Raji (cell line): Measurements from ENCODE around the gene CCDC172.

Source experiments
- POLR2A ChIP-seq: IDR thresholded peaks from 2 replicates; pipeline ENCODE4 v1.6.1; 2011; ENCODE audit warnings: low read depth, low read length, control low read depth; ENCODE audit not compliant: insufficient read depth

Gene CCDC172

DNA sequence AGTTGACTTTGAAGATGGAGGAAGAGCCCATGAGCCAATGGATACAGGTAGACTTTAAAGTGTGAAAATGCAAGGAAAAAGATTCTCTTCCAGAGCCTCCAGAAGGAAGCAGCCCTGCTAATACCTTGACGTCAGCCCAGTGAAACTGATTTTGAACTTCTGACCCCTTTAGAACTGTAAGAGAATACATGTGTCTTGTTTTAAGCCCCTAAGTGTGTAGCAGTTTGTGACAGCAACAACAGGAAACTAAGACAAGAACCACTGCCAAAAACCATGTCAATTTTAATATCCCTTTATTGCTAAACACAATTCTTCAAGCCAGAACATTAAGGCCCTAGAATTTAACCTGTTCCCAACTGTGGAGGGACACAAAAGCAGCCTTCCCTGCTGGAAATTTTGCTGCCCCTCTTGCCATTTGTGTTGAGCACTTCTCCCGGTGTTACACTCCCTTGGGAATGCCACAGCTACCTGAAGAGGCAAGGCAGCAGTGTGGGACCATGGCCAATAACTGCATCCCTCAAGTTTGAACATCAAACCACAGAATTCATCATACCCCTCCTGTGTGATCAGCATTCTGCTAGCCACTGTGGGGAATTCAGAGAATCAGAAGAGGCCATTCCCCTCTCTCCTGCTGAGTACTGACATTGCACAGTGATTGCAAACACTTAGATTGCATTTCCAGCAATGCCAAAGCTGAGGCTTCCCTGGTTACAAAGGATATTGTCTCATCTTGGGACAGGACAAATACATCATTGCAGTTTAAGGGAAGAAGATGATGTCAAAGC, 12.3 kb upstream of the CCDC172 start:
- TF ChIP-seq POLR2A: no peak

DNA sequence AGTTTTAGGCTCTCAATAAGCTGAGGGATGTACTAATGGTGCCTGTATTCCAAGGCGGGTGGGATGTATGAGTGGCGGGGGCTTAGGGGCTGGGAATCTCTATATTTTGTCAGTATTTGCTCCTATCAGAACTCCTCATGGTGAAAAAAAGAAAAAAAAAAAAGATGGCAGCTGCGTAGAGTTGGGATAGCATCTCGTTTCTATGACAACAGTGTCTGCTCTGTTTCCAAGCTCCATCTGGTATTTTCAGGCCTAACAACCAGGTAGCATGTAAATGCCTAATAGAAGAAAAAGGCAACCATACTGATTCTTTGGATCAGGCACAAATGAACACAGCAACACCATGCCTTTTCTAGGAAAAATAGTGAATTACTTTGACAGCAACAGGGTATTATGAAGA, 11.7 kb upstream of the CCDC172 start:
- no peak for TF ChIP-seq POLR2A

DNA sequence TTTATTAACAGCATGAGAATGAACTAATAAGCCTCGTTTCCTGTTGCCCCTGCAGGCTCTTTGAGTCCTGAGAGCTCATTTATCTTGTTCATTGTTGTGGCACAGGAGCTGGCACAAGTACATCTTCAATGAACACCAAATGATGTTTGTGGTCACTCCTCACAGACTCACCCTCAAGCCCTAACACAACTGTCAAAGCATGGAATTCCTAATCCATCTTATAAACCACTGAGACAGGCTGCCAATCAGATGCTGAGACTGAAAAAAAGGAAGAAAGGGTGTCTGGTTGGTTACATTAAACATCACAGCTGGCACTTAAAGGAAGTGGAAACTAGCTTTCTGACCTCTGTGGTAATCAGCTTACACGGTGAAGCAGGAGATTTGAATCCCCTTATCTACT, 7.7 kb upstream of the CCDC172 start:
- TF ChIP-seq POLR2A: no peak

- no peak for TF ChIP-seq POLR2A
These were observed 845 bp downstream of the CCDC172 start for GRCh38 chr10:116324951-116325635.

GRCh38 chr10:116325987-116326386, 1.7 kb downstream of the CCDC172 start:
- no peak for TF ChIP-seq POLR2A

DNA sequence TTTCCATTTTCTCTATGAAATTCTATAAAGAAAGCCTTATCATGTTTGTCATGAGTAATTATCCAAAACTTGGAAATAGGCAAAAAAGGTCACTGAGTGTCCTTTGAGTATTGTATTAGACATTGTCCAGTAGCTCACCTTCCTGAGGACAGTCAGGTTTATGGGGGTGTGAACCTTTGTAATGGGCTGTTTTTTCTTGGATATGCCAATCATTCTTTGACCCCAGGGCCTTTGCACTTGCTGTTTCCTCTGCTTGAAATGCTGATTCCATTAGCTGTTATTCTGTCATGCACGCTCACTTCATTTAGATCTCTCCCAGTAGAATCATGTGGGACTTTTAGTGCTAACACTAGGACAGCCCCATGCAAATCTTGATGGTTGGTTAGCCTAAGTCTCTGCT, 4.9 kb downstream of the CCDC172 start:
- no peak for TF ChIP-seq POLR2A

- TF ChIP-seq POLR2A: no peak
These were observed 7.6 kb downstream of the CCDC172 start for GRCh38 chr10:116331815-116332214.

GRCh38 chr10:116336866-116337265, 12.6 kb downstream of the CCDC172 start:
- TF ChIP-seq POLR2A: no peak

DNA sequence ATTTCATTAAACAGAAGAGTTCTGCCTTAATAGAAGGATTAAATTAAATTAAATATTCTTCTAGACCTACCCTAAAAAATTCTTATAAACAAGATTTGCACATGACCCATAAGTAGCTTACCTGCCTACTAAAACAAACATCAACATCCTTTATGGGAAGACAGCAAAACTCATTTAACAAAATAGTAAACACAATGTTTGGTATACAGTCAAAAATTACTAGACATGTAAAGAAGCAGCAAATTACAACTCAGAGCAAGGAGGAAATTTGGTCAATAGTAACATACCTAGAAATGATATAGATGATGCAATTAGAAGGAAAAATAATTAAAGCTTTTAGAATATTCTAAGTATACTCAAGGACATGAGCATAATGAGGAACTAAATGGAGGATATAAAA, 27.9 kb downstream of the CCDC172 start:
- no peak for TF ChIP-seq POLR2A

GRCh38 chr10:116353817-116354216, 29.6 kb downstream of the CCDC172 start:
- no peak for TF ChIP-seq POLR2A

DNA sequence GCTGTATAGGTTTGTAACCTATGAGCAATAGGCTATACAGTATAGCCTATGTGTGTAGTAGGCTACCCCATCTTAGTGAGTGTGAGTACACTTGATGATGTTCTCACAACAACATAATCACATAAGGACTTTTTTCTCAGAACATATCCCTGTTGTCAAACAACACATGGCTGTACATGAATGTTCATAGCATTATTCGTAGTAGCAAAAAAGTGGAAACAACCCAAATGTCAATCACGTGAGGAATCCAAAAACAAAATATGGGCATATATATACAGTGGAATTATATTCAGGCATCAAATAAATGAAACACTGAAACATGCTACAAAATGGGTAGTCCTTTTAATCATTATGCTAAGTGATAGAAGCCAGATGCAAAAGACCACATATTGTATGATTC, 31.1 kb downstream of the CCDC172 start:
- no peak for TF ChIP-seq POLR2A

DNA sequence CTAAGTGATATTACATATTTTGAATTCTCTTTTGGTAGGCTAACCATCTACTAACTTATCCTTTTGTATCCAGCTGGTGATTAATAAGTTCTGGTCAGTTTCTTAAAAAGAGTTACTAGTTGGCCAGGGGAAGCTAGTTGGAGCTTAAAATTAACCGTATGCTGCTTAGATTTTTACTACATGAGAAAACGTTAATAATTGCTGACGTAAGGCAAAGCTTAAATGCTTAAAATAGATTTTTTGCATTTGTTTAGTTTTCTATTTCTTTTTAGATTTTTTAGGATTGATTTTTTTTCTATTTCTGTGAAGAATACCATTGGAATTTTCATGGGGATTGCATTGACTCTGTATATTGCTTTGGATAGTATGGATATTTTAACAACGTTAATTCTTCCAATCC, 32.6 kb downstream of the CCDC172 start:
- no peak for TF ChIP-seq POLR2A

- TF ChIP-seq POLR2A: no peak
These were observed 40.6 kb downstream of the CCDC172 start for GRCh38 chr10:116364868-116365267.

- no peak for TF ChIP-seq POLR2A
These were observed 47.5 kb downstream of the CCDC172 start for GRCh38 chr10:116371737-116372136.

DNA sequence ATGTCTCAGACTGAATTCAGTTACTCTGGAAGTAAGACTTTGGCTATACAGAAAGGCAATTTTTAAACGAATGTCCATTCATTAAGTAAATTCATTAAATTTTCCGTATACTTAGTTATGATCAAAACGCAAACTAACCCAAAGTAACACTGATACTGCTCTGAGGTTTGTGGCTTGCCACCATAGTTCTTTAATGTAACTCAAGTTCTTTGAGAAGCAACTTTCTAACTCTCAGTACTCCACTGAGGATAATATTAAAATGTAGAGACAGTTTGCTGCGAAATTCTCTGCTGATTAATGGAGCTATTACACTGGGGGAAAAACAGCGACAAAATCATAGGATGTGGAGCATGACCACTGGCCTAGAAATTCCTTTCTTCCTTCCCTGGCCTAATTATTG, 58.0 kb downstream of the CCDC172 start:
- TF ChIP-seq POLR2A: no peak

DNA sequence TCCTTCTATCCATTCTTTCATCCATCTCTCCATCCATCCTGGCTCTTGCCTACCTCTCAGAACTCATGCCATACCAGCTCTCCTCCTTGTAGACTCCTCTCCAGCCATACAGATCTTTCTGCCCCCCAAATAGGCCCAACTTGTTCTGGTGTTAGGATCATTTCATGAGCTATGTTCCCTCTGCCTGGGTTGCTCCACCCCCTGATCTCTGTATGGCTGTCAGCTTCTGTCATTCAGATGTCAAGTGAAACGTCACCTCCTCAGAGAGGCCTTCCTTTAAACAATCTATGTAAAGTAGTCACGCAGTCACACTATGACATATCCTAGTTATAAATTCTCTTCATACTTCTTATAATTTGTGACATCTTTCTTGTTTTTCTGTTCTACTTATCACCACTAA, 61.1 kb downstream of the CCDC172 start:
- no peak for TF ChIP-seq POLR2A
